ENCODE data around the gene LY86. TPM values are rescaled to one million over a fixed set of nuclear protein-coding genes. Genes with fewer than 3 reads are reported as not detected.

Gene LY86
- total and polyA plus RNA-seq, 2 donors (not counting 3 experiments of a cell fraction or from before 2014, with no cell fraction given), result not detected

DNA sequence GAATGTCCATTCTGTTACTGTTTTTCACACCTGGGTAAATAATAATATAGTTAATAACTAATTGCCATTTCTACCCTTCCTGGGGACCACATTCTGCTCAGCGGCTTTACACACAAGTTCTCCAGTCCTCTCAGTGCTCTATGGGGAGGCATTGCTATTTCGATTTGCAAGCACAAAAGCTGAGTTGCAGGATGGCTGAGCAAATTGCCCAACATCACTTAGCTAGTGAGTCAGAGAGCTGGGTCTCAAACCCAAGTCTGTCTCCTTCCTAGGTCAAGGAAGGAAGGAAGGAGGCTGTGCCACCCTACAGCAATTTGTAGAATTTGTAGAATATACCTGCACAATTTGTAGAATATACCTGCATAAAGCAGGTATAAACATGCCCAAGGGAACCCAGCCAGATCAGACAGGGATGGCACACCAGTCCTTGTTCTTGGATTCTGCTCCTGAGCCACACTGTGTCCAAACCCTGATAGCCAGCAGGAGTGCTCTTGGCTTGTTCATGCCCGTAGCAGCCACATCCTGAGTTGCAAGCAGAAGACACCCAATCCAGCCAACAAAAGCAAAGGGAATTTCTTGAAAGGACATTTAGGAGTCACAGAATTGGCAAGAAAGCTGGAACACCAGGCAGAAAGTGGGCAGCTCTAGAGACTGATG lies 56.9 kb downstream of the LY86 start:
- intact Hi-C loops (cut with micrococcal nuclease), result no loop called here
- Histone ChIP-seq H3K9me1 (replicated peaks; ENCODE audit: control insufficient read depth, extremely low read depth, insufficient read depth, low read length) (no peaks in the 10 kb centered on the region), H3K27ac (ENCODE audit: insufficient read depth, low read depth, low read length) (no peak overlapping the region), H3K9me3 (replicated peaks; ENCODE audit: control insufficient read depth, insufficient read depth, low read length) (no peaks in the 10 kb centered on the region), H3K9ac (replicated peaks; ENCODE audit: extremely low read depth, insufficient read depth, low read length) (no peak overlapping the region), H3K79me2 (ENCODE audit: control insufficient read depth, insufficient read depth, low read length) (no peaks in the 10 kb centered on the region), H4K20me1 (replicated peaks; ENCODE audit: control insufficient read depth, extremely low read depth, insufficient read depth, low read length) (no peaks in the 10 kb centered on the region), H3K4me1 (ENCODE audit: control insufficient read depth, extremely low read depth, insufficient read depth, low read length) (no peaks in the 10 kb centered on the region), H3K27me3 (ENCODE audit: control insufficient read depth in 2 of 2, insufficient read depth in 2 of 2, low read length in 2 of 2) (no peaks in the 10 kb centered on the region), H2AFZ (ENCODE audit: low read depth, low read length) (no peak overlapping the region), H3K4me2 (ENCODE audit: insufficient read depth, low read length) (no peak overlapping the region), H3K4me3 (replicated peaks in 1 of 3; ENCODE audit: insufficient read depth in 1 of 3, low read depth in 1 of 3, low read length in 3 of 3) (no peak overlapping the region), H3K36me3 (ENCODE audit: control insufficient read depth in 2 of 2, extremely low read depth in 1 of 2, insufficient read depth in 2 of 2, low read length in 2 of 2) (no peaks in the 10 kb centered on the region)
- FAIRE-seq (no peak), DNase-seq (ENCODE audit: low read depth, low spot score) (no peak)
- dilution Hi-C loops (cut with MboI; ENCODE audit: extremely low pct_ligation_motif_present, low sequenced_read_pairs), result no loop called here
- BruUV-seq (replicated peaks), result no TSS peak
- TF ChIP-seq, protein P1, sequence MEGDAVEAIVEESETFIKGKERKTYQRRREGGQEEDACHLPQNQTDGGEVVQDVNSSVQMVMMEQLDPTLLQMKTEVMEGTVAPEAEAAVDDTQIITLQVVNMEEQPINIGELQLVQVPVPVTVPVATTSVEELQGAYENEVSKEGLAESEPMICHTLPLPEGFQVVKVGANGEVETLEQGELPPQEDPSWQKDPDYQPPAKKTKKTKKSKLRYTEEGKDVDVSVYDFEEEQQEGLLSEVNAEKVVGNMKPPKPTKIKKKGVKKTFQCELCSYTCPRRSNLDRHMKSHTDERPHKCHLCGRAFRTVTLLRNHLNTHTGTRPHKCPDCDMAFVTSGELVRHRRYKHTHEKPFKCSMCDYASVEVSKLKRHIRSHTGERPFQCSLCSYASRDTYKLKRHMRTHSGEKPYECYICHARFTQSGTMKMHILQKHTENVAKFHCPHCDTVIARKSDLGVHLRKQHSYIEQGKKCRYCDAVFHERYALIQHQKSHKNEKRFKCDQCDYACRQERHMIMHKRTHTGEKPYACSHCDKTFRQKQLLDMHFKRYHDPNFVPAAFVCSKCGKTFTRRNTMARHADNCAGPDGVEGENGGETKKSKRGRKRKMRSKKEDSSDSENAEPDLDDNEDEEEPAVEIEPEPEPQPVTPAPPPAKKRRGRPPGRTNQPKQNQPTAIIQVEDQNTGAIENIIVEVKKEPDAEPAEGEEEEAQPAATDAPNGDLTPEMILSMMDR (IDR thresholded peaks at IDR 0.05; ENCODE audit: extremely low read depth in 1 of 2, insufficient read depth in 1 of 2, low read depth in 1 of 2, low read length in 2 of 2), result no peak
- POLR2A ChIA-PET, result no interaction called here
- CTCF ChIA-PET, result no interaction called here

DNA sequence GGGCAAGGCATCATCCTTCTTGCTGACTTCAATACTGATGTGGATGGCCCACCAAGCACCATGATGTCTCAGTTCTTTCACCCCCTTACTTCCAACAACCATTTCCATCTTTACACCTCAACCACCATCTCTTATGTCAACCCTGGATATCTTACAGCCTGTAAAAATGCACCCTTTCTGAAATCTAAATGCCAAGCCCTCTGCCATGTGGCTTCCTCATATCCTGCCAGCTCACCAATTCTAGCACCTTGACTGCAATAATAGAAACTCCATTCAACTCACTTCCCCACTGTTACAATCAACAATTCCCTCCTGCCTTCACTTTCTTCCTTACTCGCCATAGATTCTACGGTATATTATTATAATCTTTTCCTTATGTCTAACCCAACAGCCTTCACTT lies 57.9 kb downstream of the LY86 start:
- intact Hi-C loops (cut with micrococcal nuclease) (no loop called here), dilution Hi-C loops (cut with MboI; ENCODE audit: extremely low pct_ligation_motif_present, low sequenced_read_pairs) (no loop called here)
- no peak overlapping the region for H3K9ac ChIP-seq (replicated peaks; ENCODE audit: extremely low read depth, insufficient read depth, low read length)
- H3K79me2 ChIP-seq (ENCODE audit: control insufficient read depth, insufficient read depth, low read length), result no peaks in the 10 kb centered on the region
- no peaks in the 10 kb centered on the region for H4K20me1 ChIP-seq (replicated peaks; ENCODE audit: control insufficient read depth, extremely low read depth, insufficient read depth, low read length)
- no peaks in the 10 kb centered on the region for H3K9me3 ChIP-seq (replicated peaks; ENCODE audit: control insufficient read depth, insufficient read depth, low read length)
- BruUV-seq (replicated peaks), result no TSS peak
- no peak overlapping the region for H3K27ac ChIP-seq (ENCODE audit: insufficient read depth, low read depth, low read length)
- H3K4me3 ChIP-seq (replicated peaks in 1 of 3; ENCODE audit: insufficient read depth in 1 of 3, low read depth in 1 of 3, low read length in 3 of 3), result no peak overlapping the region
- DNase-seq (ENCODE audit: low read depth, low spot score), result no peak
- H3K36me3 ChIP-seq (ENCODE audit: control insufficient read depth in 2 of 2, extremely low read depth in 1 of 2, insufficient read depth in 2 of 2, low read length in 2 of 2), result no peaks in the 10 kb centered on the region
- no peak overlapping the region for H2AFZ ChIP-seq (ENCODE audit: low read depth, low read length)
- no peak for TF ChIP-seq EZH2 (IDR thresholded peaks at IDR 0.05; ENCODE audit: borderline replicate concordance, low read depth, low read length, severe bottlenecking)
- no peak for TF ChIP-seq POLR2A (IDR thresholded peaks at IDR 0.05; ENCODE audit: low read depth, low read length)
- TF ChIP-seq, protein P1 (IDR thresholded peaks at IDR 0.05; ENCODE audit: extremely low read depth in 1 of 2, insufficient read depth in 1 of 2, low read depth in 1 of 2, low read length in 2 of 2), result no peak
- TF ChIP-seq, protein P2, sequence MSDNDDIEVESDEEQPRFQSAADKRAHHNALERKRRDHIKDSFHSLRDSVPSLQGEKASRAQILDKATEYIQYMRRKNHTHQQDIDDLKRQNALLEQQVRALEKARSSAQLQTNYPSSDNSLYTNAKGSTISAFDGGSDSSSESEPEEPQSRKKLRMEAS (IDR thresholded peaks at IDR 0.05; ENCODE audit: insufficient read depth, insufficient read length), result no peak
- no peak for TF ChIP-seq POLR2AphosphoS5 (IDR thresholded peaks at IDR 0.05; ENCODE audit: insufficient read depth, low read depth, low read length)
- TF ChIP-seq MYC (IDR thresholded peaks at IDR 0.05; ENCODE audit: low read depth, low read length), result no peak
- no peak for TF ChIP-seq JUN (IDR thresholded peaks at IDR 0.05; ENCODE audit: borderline replicate concordance, insufficient read depth, insufficient read length, low read depth)
- no peaks in the 10 kb centered on the region for H3K4me1 ChIP-seq (ENCODE audit: control insufficient read depth, extremely low read depth, insufficient read depth, low read length)
- no peak for FAIRE-seq
- H3K9me1 ChIP-seq (replicated peaks; ENCODE audit: control insufficient read depth, extremely low read depth, insufficient read depth, low read length), result no peaks in the 10 kb centered on the region
- ChIA-PET CTCF (no interaction called here), POLR2A (no interaction called here)
- no peaks in the 10 kb centered on the region for H3K27me3 ChIP-seq (ENCODE audit: control insufficient read depth in 2 of 2, insufficient read depth in 2 of 2, low read length in 2 of 2)
- no peak overlapping the region for H3K4me2 ChIP-seq (ENCODE audit: insufficient read depth, low read length)
